CD4-positive, alpha-beta T cell treated with Interleukin-15 for 4 hours (primary cell): ENCODE measurements around the gene GOLGA7B.

ENCODE experiments used
- DNase-seq: peaks from one replicate; pipeline ENCODE4 v3.0.0-alpha.2; 2020; ENCODE audit warnings: low spot score

Gene GOLGA7B

DNA sequence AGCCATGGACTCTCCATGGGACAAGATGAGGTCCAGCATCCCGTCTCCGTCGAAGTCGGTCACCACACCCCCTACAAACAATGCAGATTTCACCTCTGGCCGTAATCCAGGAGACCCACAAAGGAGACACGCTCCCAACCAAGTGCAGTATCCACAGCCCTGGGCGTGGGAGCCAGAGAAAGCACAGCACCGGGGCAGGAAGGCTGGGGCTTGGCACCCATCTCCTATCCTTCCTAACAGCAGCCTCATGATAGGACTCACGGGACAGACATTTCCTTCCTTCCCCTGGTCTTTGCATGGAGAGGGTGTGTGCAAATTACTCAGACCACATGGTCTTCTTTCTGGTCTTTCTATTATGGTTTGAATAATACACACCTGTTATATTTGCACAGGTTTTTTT lies 46.3 kb downstream of the GOLGA7B start:
- DNase-seq, result no peak

DNA sequence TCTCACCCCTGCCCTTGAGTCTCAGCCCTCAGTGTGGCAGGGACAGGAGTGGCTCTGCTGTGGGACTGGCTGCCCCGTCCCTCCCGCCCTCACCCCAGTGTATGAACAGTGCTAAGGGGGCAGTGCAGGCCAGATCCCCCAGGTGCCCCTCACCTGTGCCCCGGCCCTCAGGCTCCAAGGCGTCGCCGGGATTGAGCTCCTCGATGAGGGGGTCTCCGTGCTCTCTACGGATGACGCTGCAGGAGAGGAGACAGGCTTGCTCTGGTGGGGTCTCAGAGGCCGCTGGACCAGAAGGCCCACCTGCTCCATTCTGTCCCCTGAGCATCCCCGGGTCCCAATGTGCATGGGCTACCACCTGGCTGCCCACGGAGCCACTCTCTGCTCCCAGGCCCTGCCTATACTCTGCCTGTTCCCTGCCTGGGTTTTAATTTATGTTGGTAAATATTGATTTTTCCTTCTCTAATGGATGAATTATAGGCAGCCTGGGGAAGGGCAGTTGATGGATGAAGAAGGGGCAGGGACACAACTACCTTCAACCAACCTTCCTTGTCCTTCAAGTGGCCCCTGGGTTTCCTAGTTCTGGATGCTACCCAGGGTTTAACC lies 47.2 kb downstream of the GOLGA7B start:
- DNase-seq, result no peak

DNA sequence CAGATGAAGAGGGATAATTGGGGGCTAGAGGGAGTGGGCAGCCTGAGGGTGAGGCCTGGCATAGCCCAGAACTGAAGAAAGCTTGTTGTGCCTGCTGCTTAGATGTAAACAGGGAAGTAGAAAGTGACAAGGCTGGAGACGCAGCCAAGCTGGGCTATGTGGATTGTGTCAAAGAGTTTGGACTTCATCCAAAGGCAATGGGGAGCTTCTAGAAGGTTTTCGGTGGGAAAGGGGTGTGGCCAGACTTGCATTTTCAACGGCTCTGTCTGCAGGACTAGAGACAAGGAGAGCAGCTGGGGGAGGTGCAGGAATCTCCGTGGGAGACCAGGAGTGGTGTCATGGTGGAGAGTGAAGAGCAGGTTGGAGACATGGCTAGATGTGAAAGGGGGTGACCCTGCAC lies 48.8 kb downstream of the GOLGA7B start:
- no peak for DNase-seq

DNA sequence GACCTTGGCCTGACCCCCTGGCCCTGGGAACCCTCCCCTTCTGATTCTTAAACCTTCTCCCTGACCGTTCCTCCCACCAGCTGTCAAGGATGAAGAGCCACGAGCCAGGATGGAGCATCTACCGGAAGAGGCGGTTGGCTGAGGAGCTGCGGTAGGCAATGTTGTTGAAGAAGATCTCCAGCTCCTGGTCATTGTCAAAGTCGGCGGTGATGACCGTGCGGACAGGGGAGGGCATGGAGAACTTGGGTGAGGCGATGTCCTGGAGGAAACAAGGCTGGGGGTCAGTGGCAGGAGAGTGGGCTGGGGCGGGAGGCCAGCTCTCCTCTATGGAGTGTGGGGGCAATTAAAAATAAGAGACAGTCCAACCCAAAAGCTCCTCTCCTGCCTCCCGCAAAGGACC lies 51.7 kb downstream of the GOLGA7B start:
- no peak for DNase-seq

DNA sequence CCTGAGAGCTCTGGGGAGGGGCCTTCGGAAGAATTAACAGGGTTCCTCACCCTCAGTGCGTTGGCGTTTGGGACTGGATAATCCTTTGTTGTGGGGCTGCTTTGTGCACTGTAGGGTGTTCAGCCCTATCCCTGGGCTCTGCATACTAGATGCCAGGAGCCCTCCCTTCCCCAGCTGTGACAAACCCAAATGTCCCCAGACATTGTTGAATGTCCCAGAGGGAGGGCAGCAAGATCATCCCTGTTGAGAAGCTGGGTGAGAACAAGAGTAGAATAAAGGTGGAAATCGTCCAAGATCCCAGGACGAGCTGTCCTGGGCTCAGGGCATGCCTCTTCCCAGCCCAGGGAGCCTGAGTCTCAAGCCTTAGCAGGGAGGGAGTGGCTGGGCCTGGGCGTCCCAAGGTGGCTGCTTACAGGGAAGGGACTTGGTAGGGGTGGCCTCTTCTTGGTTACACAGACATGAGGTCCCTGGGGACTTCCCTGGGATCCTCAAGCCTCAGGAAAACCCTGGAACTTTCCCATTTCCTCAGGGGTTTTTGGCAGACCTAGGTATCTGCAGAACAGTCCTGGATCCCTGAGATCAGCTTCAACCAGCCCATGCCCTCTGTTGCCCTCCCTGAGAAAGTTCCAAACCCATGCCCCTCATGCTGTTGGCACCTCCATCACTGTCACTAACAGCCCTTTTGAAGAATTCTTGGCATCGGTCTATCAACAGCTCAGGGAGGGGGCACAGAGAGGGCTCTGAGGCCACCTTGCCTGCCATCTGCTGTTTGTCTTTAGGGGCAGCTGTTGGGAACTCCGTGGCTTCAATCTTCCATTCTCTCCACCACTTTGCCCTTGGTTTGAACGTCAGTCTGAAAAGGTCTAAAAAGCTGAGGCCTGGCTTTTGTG lies 53.7 kb downstream of the GOLGA7B start:
- no peak for DNase-seq

DNA sequence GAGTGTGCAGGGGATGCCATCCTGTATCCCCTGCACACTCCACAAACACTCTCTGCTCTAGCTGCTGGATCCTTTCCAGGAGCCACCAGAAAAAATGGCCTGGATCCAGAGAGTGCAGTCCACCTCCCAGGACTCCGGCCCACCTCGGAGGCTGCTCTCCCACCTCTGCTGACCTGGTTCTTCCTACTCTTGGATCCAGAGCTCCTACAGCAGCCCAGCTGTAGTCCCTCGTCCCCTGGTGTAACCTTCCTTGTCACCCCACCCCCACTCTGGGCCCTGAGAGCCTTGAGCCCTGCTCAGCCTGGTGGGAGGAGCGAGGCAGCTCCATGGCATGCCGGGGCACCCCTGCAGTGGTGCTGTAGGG lies 54.4 kb downstream of the GOLGA7B start:
- no peak for DNase-seq

DNA sequence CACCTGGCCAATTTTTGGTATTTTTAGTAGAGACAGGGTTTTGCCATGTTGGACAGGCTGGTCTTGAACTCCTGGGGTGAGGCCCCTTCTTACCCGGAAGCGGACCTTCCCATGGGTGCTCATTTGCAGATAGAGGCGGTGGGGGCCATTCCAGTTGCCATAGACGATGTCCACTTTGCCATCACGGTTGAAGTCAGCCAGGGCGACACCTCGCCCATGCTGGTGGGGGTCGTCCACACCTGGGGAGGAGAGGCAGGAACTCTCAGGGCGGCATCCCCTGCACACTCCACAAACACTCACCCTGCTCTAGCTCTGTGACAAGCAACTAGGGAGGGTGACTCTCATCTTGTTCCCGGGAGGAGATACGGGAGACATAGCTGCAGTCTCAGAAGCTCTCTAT lies 54.9 kb downstream of the GOLGA7B start:
- DNase-seq, result no peak

DNA sequence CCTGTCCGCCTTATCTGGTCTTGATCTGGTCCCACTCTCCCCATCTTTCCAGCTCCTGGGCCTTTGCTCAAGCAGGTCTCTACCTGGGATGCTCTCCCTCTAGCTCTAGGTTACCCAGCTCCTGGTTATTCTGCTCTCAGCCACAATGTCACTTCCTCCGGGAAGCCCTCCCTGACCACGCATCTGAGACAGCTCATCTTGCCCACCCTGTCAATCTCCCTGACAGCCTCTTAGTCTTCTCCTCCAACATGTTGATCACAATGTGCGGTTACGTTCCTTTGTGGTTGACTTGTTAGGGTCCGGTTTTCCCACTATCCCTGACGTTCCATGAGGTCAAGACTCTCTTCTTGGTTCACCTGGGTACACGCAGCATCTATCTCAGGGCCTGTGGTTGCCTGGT lies 55.6 kb downstream of the GOLGA7B start:
- no peak for DNase-seq

DNA sequence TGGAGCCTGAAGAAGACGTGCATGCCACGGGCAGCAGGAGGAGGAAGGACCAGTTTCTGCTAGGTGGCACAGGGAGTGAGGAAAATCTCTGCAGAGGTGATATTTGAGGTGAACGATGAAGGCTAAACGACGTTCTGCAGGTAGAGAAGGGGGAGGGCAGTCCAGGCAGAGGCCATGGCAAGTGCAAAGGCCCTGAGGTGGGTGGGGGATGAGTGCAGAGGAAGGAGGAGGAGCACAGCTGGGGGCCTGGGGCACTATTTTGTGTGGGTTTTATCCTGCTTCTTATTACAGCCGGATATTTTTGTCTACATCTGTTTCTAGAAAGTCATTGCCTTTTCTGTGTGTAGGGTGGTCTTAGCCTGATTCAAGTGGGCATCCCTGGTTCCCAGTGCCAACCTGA lies 57.6 kb downstream of the GOLGA7B start:
- no peak for DNase-seq

DNA sequence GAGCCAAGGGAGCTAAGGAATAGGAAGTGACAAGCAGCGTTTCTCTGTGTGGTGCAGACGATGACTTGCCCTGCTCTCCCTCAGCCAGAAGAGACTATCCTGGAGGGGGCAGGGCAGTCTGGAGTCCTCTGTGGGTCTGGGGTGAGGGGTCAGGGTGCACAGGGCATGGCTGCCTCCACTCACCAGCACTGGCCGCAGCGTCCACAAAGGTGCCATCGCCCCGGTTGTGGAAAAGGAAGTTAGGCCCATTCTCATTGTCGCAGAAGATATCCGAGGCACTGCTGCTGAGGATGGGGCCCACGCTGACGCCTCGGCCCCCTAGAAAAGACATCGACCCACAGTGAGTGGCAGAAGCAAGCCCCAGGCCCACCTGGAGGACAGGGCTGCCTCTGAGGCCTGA lies 58.2 kb downstream of the GOLGA7B start:
- no peak for DNase-seq

DNA sequence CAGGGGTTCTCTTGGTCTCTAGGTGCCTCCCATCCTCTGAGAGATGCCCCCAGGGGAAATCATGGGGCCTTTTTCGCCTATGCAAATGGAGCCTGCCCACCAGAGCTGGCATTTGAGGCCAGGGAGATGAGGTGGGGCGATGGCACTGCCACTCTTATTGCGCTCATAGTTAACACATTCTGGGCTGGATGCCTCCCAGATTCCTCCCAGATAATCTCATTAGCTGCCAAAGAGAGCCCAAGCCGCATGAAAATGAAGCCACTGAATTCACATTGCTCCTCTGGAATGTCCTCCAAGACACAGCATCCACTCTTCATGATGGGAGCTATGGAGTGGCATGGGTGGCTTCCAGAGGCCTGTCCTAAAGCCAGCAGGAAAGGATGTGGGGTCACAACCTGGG lies 61.0 kb downstream of the GOLGA7B start:
- DNase-seq, result no peak

DNA sequence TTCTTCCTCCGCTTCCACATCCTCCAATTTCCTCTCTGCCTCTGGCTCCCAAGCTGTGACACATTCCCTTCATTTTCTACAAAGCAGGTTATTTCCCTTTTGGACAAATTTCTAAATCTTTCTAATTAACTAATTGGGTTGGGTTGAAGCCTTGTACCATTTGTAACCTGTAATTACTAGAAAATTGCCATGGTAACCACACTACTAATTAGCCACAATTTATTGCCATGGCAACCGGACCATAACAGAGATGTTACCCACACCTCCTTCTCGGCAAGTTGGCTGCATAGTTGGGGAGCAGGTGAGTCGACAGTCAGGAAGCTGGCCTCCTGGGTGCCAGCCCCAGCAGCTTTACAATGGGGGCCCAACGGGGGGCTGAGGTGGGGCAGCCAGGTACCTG lies 61.6 kb downstream of the GOLGA7B start:
- no peak for DNase-seq

DNA sequence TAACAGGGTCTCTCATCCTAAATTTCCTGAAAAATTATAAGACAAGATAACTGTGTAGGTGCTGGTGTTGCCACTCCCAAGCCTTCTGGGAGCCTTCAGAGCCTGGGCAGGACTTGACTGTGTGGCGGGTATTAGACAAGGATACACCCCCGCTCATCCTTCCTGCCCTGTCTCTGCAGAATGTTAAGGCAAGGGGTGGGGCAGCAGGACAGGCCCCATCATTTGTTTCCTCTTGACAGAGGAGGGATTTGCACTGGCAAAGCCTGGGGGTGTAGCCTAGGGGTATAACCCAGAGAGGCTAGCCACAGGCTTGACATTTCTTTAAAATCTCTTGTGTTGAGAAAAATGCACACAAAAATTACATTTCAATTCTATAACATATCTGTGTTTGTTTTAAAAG lies 63.5 kb downstream of the GOLGA7B start:
- no peak for DNase-seq

DNA sequence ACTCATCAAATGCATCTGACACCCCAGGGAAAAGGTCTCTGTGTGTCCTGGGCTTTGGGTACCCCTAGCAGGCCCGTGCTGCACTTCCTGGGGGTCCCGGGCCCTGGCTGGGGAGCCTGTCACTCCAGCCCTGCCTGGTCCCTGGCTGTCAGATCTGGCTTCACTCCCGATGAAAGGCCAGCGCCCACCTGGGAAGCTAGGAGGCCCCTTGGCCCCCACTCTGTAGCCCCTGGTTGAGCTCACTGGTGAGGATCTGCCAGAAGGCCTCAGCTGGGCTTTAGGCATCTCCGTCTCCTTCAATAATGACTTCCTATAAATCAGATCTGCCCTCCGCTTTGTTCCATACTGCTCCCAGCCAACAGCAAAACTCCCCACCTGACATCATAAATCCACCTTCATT lies 64.0 kb downstream of the GOLGA7B start:
- no peak for DNase-seq

DNA sequence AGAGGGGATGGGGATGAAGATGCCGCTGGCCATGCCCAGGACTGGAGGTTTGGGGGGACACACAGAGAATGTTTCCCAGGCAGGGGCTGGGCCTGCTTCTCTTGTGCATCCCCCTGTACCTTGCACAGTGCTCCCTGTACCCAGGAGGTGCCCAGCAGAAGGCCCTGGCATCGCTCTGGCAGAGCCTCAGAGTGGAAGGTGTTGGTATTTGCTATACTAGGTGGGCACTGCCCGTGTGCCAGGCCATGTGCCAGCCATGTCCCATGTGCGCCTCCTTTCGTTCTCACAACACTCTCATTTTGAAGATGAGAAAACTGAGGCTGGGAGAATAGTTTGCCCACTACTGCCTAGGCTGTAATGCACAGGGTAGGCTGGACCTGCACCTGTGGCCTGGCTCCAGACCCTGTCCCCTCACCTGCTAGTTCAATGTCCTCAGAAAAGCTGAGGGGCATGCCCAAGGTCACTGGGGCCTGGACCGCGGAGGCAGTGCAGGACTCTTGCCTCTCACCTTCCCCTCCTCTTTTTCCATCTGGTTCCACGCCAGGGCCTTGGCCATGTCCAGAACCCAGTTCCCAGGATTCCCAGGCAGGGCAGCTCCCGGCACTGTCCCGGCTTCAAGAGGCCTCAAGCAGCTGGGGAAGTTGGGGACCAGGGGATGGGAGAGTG lies 64.7 kb downstream of the GOLGA7B start:
- DNase-seq, result no peak

DNA sequence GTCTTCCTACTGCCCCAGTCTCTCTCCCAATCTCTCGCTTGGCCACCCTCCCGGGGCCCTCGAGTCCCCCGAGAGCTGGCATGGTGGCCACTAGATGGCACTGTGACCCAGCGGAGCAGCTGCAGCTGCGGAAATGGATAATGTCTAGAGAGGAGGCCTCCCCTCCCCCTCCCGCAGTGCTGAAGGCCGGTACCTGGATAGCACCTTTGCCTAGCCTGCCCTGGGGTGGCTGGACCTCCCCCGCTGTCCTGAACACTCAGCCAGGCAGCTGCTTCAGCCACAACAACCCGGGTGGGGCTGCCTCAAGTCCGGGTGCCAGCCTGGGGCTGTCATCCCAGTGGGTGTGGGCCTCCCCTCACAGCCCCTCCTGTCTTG lies 65.2 kb downstream of the GOLGA7B start:
- DNase-seq, result peak; percentile 65

DNA sequence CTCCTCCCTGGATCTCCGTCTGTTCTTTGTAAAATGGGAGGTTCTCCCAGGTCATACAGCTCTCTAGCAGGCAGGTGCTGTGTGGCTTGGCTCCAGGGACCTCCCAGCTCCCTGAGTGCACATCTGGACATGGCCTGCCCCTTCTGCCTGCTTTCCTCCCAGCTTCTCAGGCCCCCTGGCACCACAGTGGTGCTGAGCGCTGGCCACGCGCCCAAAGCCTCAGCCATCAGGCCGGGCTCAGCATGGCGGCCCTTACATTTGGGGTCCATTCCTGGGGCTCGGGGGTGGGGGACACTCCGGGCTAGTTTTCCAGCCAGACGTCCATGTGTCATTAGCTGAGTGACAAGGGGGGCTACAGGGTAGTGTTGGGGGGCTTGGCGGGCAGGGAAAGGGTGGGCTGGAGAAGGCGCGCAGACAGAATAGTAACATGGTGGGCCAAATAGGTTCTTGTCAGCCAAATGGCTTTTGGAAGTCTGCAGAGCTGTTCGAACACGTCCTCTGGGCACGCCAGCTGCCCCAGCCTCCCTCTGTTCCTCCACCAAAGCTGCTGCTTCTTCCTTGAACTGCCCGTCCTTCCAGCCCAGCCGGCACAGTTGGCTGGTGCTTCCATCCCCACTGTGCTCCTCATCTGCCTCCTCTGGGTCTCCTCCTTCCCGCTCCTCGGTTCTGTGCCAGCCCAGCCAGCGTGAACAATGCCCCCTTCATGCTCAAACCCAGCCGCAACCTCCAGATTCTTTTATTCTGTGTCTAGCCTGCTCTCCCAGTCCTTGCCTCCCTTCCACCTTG lies 65.9 kb downstream of the GOLGA7B start:
- no peak for DNase-seq

DNA sequence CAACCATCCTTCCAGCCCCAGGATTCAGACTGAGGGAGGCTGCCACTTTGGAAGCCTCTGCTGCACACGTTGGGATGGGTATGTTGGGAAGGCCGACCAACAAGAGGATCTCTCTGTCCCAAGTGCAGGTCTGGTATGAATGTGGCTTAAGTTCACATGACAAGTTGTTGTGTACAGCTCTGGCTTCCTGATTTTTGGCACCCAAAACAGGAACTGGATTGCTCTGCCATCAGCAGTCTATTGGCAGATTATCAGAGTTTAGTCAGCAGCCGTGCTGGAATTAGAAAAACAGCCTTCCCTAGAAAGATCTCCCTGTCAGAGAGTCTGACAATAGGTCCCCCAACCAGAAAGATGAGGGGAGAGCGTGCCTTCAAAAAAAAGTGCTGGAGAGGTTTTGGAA lies 66.9 kb downstream of the GOLGA7B start:
- DNase-seq, result no peak

DNA sequence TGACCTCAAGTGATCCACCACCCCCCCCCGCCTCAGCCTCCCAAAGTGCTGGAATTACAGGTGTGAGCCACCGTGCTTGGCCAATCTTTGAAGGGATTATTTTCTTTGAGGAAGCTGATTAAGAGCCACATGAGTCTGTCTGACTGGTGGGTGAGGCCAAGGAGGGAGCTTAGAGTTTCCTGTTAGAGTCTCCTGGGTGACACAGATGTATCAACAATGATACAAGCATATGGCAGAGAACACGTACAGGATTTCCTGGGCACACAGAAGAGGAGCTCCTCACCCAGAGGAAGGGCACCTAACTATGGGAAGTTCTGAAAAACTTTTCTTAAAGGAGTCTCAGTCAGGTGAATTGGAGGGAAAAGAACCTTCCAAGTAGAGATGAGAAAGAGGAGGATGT lies 69.4 kb downstream of the GOLGA7B start:
- no peak for DNase-seq

DNA sequence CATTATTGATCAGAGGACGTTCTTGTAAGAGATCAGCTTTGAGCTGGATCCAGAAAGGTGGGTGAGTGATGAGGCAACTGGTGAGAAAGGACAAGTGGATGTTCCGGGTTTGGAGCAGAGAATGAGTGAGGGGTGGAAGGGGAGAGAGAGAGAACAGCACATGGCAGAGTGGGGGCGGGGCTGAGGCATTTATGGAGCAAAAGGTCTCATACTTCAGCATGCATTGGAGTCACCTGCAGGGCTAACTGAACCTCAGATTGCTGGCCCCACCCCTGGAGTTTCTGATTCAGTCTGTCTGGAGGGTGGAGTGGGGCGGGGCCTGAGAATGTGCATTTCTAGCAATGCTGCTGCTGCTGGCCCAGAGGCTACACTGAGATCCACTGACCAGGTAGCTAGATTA lies 71.2 kb downstream of the GOLGA7B start:
- DNase-seq, result no peak
